K562 (cell line): ENCODE measurements around the gene CCDC148. TPM values are rescaled to one million over a fixed set of nuclear protein-coding genes. Genes with fewer than 3 reads are reported as not detected.

ENCODE experiments used
- ATAC-seq: fragments of 200-7000 bp; cut with Tn5 transposase; 3 replicates; pipeline ENCODE4 v1.9.1; 2020; ENCODE audit warnings: moderate library complexity
- BruUV-seq: library from RNA; stranded (reverse); fragments of 400-500 nt; replicated peaks from 2 replicates; lab custom pipeline; 2021; lab: Mats Ljungman, UMichigan
- CTCF ChIA-PET: fragments of 300-600 bp; formaldehyde crosslinking; extraction: SDS; loops from one replicate; lab custom pipeline; 2021; ENCODE audit warnings: low intra/inter-chr PET ratio; lab: Yijun Ruan, JAX
- POLR2A ChIA-PET: fragments of 300-600, 350-650 bp; sonication (Branson Sonifier 250); formaldehyde crosslinking; extraction: SDS; loops from one replicate; lab custom pipeline; 2021; ENCODE audit warnings: antibody characterized with exemption, inconsistent platforms; lab: Yijun Ruan, JAX
- DNase-seq, 4 experiments: peaks; one replicate each; pipeline versions ENCODE4 v3.0.0 to v3.0.0-alpha.2; 2011 to 2018; ENCODE audit warnings: low spot score in 3 of 4, mixed read lengths in 3 of 4; ENCODE audit errors: extremely low read depth in 1 of 4
- FAIRE-seq: peaks from 2 replicates; lab custom pipeline; 2011; peaks lifted over from hg19 to GRCh38; lab: Jason Lieb, UNC
- H2AFZ ChIP-seq: 2 replicates; pipeline ENCODE4 v1.6.0; 2011; ENCODE audit warnings: low read depth, low read length, control low read depth, inconsistent platforms
- H3K27ac ChIP-seq: fragments of 200-600 bp; 3 replicates; pipeline ENCODE4 v1.8.0; 2011; ENCODE audit warnings: low read depth, mild to moderate bottlenecking, control low read depth, inconsistent platforms, low read length, moderate library complexity, mixed read lengths; ENCODE audit errors: extremely low read depth
- H3K27me3 ChIP-seq, 2 experiments: fragments of 300-600 bp in 1 of 2; 2 replicates in 1 of 2; 3 replicates in 1 of 2; pipeline versions ENCODE4 v1.6.0 to v1.8.0; 2011; ENCODE audit warnings: inconsistent platforms in 2 of 2, low read length in 2 of 2, mild to moderate bottlenecking in 1 of 2, mixed read lengths in 1 of 2, moderate library complexity in 1 of 2; ENCODE audit not compliant: control insufficient read depth in 2 of 2, insufficient read depth in 2 of 2
- H3K36me3 ChIP-seq: fragments of 300-600 bp; 3 replicates; pipeline ENCODE4 v1.8.0; 2011; ENCODE audit warnings: mild to moderate bottlenecking, low read length, inconsistent platforms; ENCODE audit not compliant: control insufficient read depth, insufficient read depth
- H3K4me1 ChIP-seq, 2 experiments: fragments of 200-600 bp in 1 of 2; replicated peaks in 1 of 2; 2 replicates in 1 of 2; 3 replicates in 1 of 2; pipeline versions ENCODE4 v1.5.1 to v1.8.0; 2011; ENCODE audit warnings: inconsistent platforms in 2 of 2, low read length in 2 of 2, mild to moderate bottlenecking in 1 of 2, mixed read lengths in 1 of 2, moderate library complexity in 1 of 2; ENCODE audit not compliant: control insufficient read depth in 2 of 2, insufficient read depth in 2 of 2
- H3K4me2 ChIP-seq: 2 replicates; pipeline ENCODE4 v1.6.1; 2011; ENCODE audit warnings: low read length, control low read depth, inconsistent platforms, mixed read lengths; ENCODE audit not compliant: insufficient read depth
- H3K4me3 ChIP-seq: fragments of 200-600 bp; sonication (generic), shearing (Covaris generic); 2 replicates; pipeline ENCODE4 v1.5.1; 2016; ENCODE audit warnings: control low read depth, inconsistent platforms
- H3K79me2 ChIP-seq: fragments of 200-600 bp; 3 replicates; pipeline ENCODE4 v1.8.0; 2011; ENCODE audit warnings: low read length, inconsistent platforms; ENCODE audit not compliant: control insufficient read depth, insufficient read depth
- H3K9ac ChIP-seq, 2 experiments: 2 replicates each; pipeline versions ENCODE4 v1.6.0 to v1.6.1; 2011; ENCODE audit warnings: low read depth in 2 of 2, low read length in 2 of 2, control low read depth in 1 of 2, inconsistent platforms in 1 of 2, mild to moderate bottlenecking in 1 of 2, mixed read lengths in 1 of 2; ENCODE audit not compliant: insufficient read depth in 1 of 2
- H3K9me1 ChIP-seq: one replicate; pipeline ENCODE4 v1.6.0; 2011; ENCODE audit warnings: inconsistent platforms, mild to moderate bottlenecking, low read length, moderate library complexity; ENCODE audit not compliant: control insufficient read depth, insufficient read depth
- H3K9me3 ChIP-seq: replicated peaks from 2 replicates; pipeline ENCODE4 v1.5.1; 2011; ENCODE audit warnings: low read depth, low read length, inconsistent platforms; ENCODE audit not compliant: control insufficient read depth, insufficient read depth
- H4K20me1 ChIP-seq: replicated peaks from 2 replicates; pipeline ENCODE4 v1.6.1; 2011; ENCODE audit warnings: low read length, inconsistent platforms, mixed read lengths; ENCODE audit not compliant: control insufficient read depth, insufficient read depth
- ARID1B ChIP-seq: fragments of 450-650 bp; IDR thresholded peaks from 2 replicates; pipeline ENCODE4 v1.6.1; 2016; ENCODE audit warnings: antibody characterized with exemption, mild to moderate bottlenecking, inconsistent platforms
- ATF3 ChIP-seq, 2 experiments: fragments of 450-650 bp in 1 of 2; sonication (generic) in 1 of 2; formaldehyde crosslinking in 1 of 2; IDR thresholded peaks in 1 of 2; conservative IDR thresholded peaks in 1 of 2; 2 replicates each; pipeline versions ENCODE4 v1.6.1 to v1.8.1; 2016 to 2023; ENCODE audit warnings: mild to moderate bottlenecking in 2 of 2, moderate library complexity in 2 of 2, inconsistent platforms in 1 of 2, missing genetic modification reagents in 1 of 2
- CBFA2T3 ChIP-seq: fragments of 450-650 bp; IDR thresholded peaks from 2 replicates; pipeline ENCODE4 v1.6.1; 2017
- JUN ChIP-seq, 2 experiments: sonication (generic) in 1 of 2; formaldehyde crosslinking in 1 of 2; IDR thresholded peaks; 2 replicates each; pipeline versions ENCODE4 v1.6.1 to v1.8.0; 2012 to 2022; ENCODE audit warnings: borderline replicate concordance in 2 of 2, mild to moderate bottlenecking in 2 of 2, improper control_type of control experiment in 1 of 2, low read depth in 1 of 2, low read length in 1 of 2, missing genetic modification reagents in 1 of 2
- JUND ChIP-seq, 2 experiments: IDR thresholded peaks; 2 replicates in 1 of 2; 3 replicates in 1 of 2; pipeline ENCODE4 v1.6.1; 2011; ENCODE audit warnings: borderline replicate concordance in 2 of 2, low read depth in 2 of 2, low read length in 2 of 2, improper control_type of control experiment in 1 of 2, missing biosample characterization in 1 of 2, missing genetic modification characterization in 1 of 2, missing genetic modification reagents in 1 of 2
- MCM2 ChIP-seq: fragments of 450-650 bp; IDR thresholded peaks from 2 replicates; pipeline ENCODE4 v1.6.1; 2017; ENCODE audit warnings: low read depth, mild to moderate bottlenecking
- ZNF217 ChIP-seq: sonication (generic); formaldehyde crosslinking; IDR thresholded peaks from 2 replicates; pipeline ENCODE4 v1.8.0; 2022; ENCODE audit warnings: mild to moderate bottlenecking, missing genetic modification reagents
- WGBS: fragments of 100-300 bp; shearing (Covaris generic); methylation state at CpG from one replicate; pipeline ENCODE4 v1.1.6; 2016; ENCODE audit warnings: low coverage, mixed read lengths; ENCODE audit not compliant: insufficient coverage; ENCODE audit errors: missing lambda C conversion rate; 5-methylcytosine and 5-hydroxymethylcytosine counted together
- in situ Hi-C: fragments of 300-500 bp; cut with MboI; formaldehyde crosslinking; loops from 4 replicates; pipeline ENCODE4 v1.15.0; 2018; ENCODE audit warnings: inconsistent platforms, mixed read lengths
- intact Hi-C: fragments of 100-400 bp; cut with micrococcal nuclease; formaldehyde crosslinking; loops from 2 replicates; pipeline ENCODE4 v1.14.2; 2022
- polyA plus RNA-seq, 8 experiments: library from polyadenylated mRNA; depleted of rRNA in 4 of 8; stranded (reverse) in 5 of 8; unstranded in 3 of 8; fragments of >200 nt; fragmentation: Nextera tagmentation in 2 of 8; fragmentation: Illumina TruSeq in 1 of 8; extraction: Ambion mirVana in 2 of 8; extraction: Trizol in 1 of 8; gene quantifications; 2 replicates each; pipeline versions ENCODE4 v1.2.1 to v1.2.3, GENCODE V29; 2011 to 2014; ENCODE audit warnings: inconsistent platforms in 1 of 8, missing spikeins in 1 of 8
- total RNA-seq, 7 experiments: library from RNA; depleted of rRNA in 6 of 7; stranded (reverse); fragments of >200 nt in 6 of 7; fragmentation: Illumina TruSeq in 2 of 7; extraction: Trizol in 2 of 7; gene quantifications; 2 replicates each; pipeline versions ENCODE4 v1.2.1 to v1.2.3, GENCODE V29; 2011 to 2021; ENCODE audit warnings: low replicate concordance in 1 of 7

Gene CCDC148
- total and polyA plus RNA-seq, 9 of the 15 experiments (the other 6 are each of a cell fraction or from before 2014, with no cell fraction given) = 0.10 to 1.4 (median 0.65) TPM

- intact Hi-C loops = no loop called here
- TF ChIP-seq MCM2 (no peak), JUN (IDR thresholded peaks at IDR 0.05; ENCODE audit: borderline replicate concordance, low read depth, low read length) (0 out of 2 replicates have a peak, but pooled peaks have one; percentile 13), JUN (CRISPR knock-in tag; IDR thresholded peaks at IDR 0.05; ENCODE audit: borderline replicate concordance) (no peak), ATF3 (IDR thresholded peaks at IDR 0.05) (peak; percentile 75), ATF3 (CRISPR knock-in tag; conservative IDR thresholded peaks at IDR 0.05) (no peak), JUND (IDR thresholded peaks at IDR 0.05; ENCODE audit: borderline replicate concordance, low read depth, low read length) (peak; percentile 21; the same call in 1 of the 2 replicates), JUND (tag; IDR thresholded peaks at IDR 0.05; ENCODE audit: borderline replicate concordance, low read depth, low read length) (no peak), ARID1B (peak; percentile 18; the same call in 1 of the 2 replicates), ZNF217 (no peak), CBFA2T3 (peak; percentile 19; the same call in 1 of the 2 replicates)
- H3K27me3 ChIP-seq = no peaks in the 10 kb centered on the region; a peak in 1 of 5 replicates
- H3K9me1 ChIP-seq = no peaks in the 10 kb centered on the region
- H2AFZ ChIP-seq = no peak overlapping the region
- H3K4me1 ChIP-seq = no peaks in the 10 kb centered on the region
- no peak overlapping the region for H3K4me3 ChIP-seq
- in situ Hi-C loops = no loop called here
- H4K20me1 ChIP-seq = no peaks in the 10 kb centered on the region
- H3K9ac ChIP-seq = no peak overlapping the region
- CTCF ChIA-PET = no interaction called here
- no peak for FAIRE-seq
- H3K36me3 ChIP-seq = no peaks in the 10 kb centered on the region
- WGBS = 11% methylated on average over 2 of the region's 2 CpGs
- H3K79me2 ChIP-seq = no peaks in the 10 kb centered on the region
- POLR2A ChIA-PET = no interaction called here
- no peaks in the 10 kb centered on the region for H3K9me3 ChIP-seq
- no peak overlapping the region for H3K27ac ChIP-seq
- no peak overlapping the region for H3K4me2 ChIP-seq
- peak in 1 of 4 experiments; percentile 11 for DNase-seq
- ATAC-seq = no peak
- BruUV-seq = no TSS peak
These were observed 64.7 kb downstream of the CCDC148 start for GRCh38 chr2:158391876-158392275.
